Measurements from ENCODE around the gene FN3K. TPM values are rescaled to one million over a fixed set of nuclear protein-coding genes. Genes with fewer than 3 reads are reported as not detected.

Gene FN3K
- total and polyA plus RNA-seq, 2 of the 8 experiments (the other 6 are each of a cell fraction or from before 2014, with no cell fraction given): 0.88 to 14.2 TPM

- 78% methylated on average over 13 of the region's 13 CpGs; no CpG with 5 or more reads in 1 of the 2 experiments for WGBS, 2 experiments (ENCODE audit: extremely low coverage in 1 of 2, insufficient coverage in 1 of 2, insufficient read length in 1 of 2, insufficient replicate concordance in 2 of 2, low coverage in 1 of 2, low lambda C conversion rate in 2 of 2, missing lambda C conversion rate in 1 of 2)
- H3K4me1 ChIP-seq (replicated peaks in 1 of 4; ENCODE audit: control insufficient read depth in 3 of 4, insufficient read depth in 4 of 4, low read length in 3 of 4): no peaks in the 10 kb centered on the region
- no peak overlapping the region; the same call in 1 of the 2 replicates for H4K8ac ChIP-seq (ENCODE audit: extremely low read depth, insufficient read depth, low read length)
- no peak for FAIRE-seq
- no peaks in the 10 kb centered on the region for H3K79me2 ChIP-seq (ENCODE audit: control insufficient read depth in 1 of 2, insufficient read depth in 2 of 2, low read length in 2 of 2)
- H3K4ac ChIP-seq (replicated peaks; ENCODE audit: insufficient read length, low read depth, low read length): no peak overlapping the region
- H3K9ac ChIP-seq (replicated peaks in 1 of 4; ENCODE audit: extremely low read depth in 1 of 4, low read depth in 3 of 4, low read length in 3 of 4): no peak overlapping the region
- no peak overlapping the region for H2AFZ ChIP-seq (ENCODE audit: low read length)
- H3K56ac ChIP-seq (replicated peaks; ENCODE audit: insufficient read length, low read depth, low read length): no peak overlapping the region
- no peak for TF ChIP-seq SP1 (IDR thresholded peaks at IDR 0.05; ENCODE audit: low read depth, low read length)
- H3K36me3 ChIP-seq (ENCODE audit: control insufficient read depth in 2 of 4, insufficient read depth in 4 of 4, low read length in 3 of 4): no peaks in the 10 kb centered on the region
- no peaks in the 10 kb centered on the region for H3K9me3 ChIP-seq (ENCODE audit: insufficient read depth in 2 of 2, low read depth in 1 of 2, low read length in 1 of 2)
- ChIA-PET POLR2A (ENCODE audit: partially characterized antibody) (interaction anchor here (1.1 kb wide), 1 partner anchor 10 kb away, joined by 3 read pairs; no protein-coding TSS in a partner anchor), CTCF (ENCODE audit: partially characterized antibody) (interaction anchor here (1.9 kb wide), 1 partner anchor 71 kb away, joined by 4 read pairs; no protein-coding TSS in a partner anchor)
- H3K4me3 ChIP-seq (ENCODE audit: extremely low read depth in 1 of 4, insufficient read depth in 2 of 4, low read depth in 3 of 4, low read length in 4 of 4): no peak overlapping the region
- DNase-seq (ENCODE audit: low read depth in 1 of 2, low spot score in 2 of 2): no peak
- H3K14ac ChIP-seq (ENCODE audit: insufficient read length): no peak overlapping the region
- no peak overlapping the region for H3K27ac ChIP-seq (ENCODE audit: low read depth, low read length)
- H2BK5ac ChIP-seq (ENCODE audit: low read depth, low read length): no peak overlapping the region
- no peak overlapping the region for H2BK12ac ChIP-seq (ENCODE audit: low read depth, low read length)
- peak overlapping the region; percentile 27 for H4K91ac ChIP-seq (replicated peaks; ENCODE audit: insufficient read length, low read length)
- 0 out of 7 replicates have a peak, but pooled peaks cover 0 to 5% (median 0%) of the 10 kb centered on the region in 4 experiments for H3K27me3 ChIP-seq (replicated peaks in 1 of 4; ENCODE audit: control insufficient read depth in 3 of 4, extremely low read depth in 1 of 4, insufficient read depth in 3 of 4, low read length in 3 of 4)
- no peak overlapping the region for H4K5ac ChIP-seq (ENCODE audit: insufficient read length, low read depth, low read length)
- H2BK15ac ChIP-seq (ENCODE audit: low read length): no peak overlapping the region
- no peaks in the 10 kb centered on the region for H4K20me1 ChIP-seq (replicated peaks in 1 of 2; ENCODE audit: control insufficient read depth in 1 of 2, insufficient read depth in 2 of 2, low read length in 2 of 2)
- H3K23me2 ChIP-seq (ENCODE audit: low read depth, low read length): no peaks in the 10 kb centered on the region
- no peak overlapping the region for H3K4me2 ChIP-seq (ENCODE audit: insufficient read depth in 1 of 2, low read depth in 2 of 2, low read length in 2 of 2)
- H3K79me1 ChIP-seq (ENCODE audit: low read depth, low read length): no peaks in the 10 kb centered on the region
- H3K18ac ChIP-seq (ENCODE audit: extremely low read depth, low read length): no peak overlapping the region
- H3K23ac ChIP-seq (ENCODE audit: insufficient read length): no peak overlapping the region
- H2BK120ac ChIP-seq (replicated peaks; ENCODE audit: low read depth, low read length): no peak overlapping the region
- H2BK20ac ChIP-seq (ENCODE audit: low read length): no peak overlapping the region
- no peak overlapping the region for H2AK5ac ChIP-seq (ENCODE audit: low read depth, low read length)
Measured at GRCh38 chr17:82704886-82705285, 30.5 kb upstream of the FN3K start.

Measured in H1 (cell line).